ENCODE results near the gene TXN.

Gene TXN

DNA sequence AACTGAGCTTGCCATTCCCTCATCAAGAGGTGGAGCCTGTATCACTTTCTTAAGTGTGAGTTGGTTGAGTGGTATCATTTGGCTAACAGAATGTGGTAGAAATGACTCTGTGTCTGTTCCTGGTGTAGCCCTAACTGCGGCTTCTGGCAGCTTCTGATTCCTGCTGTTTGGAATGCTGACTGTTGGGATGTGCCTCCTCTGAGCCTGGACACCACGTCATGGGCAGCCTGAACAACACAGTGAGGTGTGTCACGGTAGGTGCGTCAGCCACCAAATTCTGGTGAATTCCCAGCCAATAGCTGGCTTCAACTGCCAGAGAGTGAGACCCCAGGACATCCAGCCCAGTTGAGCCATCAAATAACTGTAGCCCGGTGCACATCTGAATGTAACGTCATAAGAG, 42.2 kb downstream of the TXN start:
- in situ Hi-C loops (cut with MboI; ENCODE audit: low sequenced_read_pairs): loop anchor here (25.0 kb wide), 1 partner anchor 627 kb away; no protein-coding TSS in a partner anchor

DNA sequence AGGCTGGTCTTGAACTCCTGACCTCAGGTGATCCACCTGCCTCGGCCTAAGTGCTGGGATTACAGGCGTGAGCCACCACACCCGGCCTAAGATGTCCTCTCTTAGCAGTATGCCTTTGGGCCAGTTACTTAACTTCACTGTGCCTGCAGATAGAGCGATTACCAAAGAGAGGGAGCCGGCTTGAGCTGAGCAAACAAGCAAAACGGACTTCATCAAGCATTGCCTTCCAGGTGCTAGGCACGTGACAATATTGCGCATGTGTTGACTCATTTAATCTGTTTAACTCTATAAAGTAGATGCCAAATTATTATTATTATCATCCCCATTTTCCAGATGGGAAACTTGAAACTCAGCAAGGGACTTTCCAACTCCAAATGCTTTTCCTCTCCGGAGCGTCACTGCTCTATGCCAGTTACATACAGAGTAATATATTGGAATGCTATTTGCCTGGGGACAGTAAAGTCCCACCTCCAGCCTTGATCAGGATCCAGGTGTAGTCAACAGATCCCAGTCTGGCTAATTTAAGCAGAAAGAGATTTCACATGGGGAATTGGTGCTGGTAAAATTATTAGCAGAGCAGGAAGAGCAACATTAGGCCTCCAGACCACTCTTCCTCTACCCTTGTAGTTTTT, 42.8 kb downstream of the TXN start:
- in situ Hi-C loops (cut with MboI; ENCODE audit: low sequenced_read_pairs): loop anchor here (25.0 kb wide), 1 partner anchor 626 kb away; no protein-coding TSS in a partner anchor

DNA sequence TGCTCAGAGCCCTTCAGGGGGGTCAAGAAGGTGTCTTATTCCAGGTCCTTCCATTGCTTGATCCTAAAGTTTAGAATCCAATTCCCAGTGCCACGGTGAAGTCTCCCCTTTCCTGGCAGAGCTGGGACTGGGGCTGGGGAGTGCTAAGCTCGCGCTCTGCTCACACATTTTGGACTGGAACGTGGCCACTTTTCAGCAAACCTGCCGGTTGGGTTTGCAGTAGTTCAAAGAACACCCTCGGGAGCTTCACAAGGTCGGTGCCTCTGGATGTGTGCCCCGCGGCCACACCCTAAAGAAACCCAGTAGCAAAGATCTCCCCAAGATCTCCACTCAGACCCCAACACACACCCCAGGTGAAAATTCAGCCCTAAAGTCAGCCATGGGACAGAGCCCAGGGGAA, 48.3 kb downstream of the TXN start, which contains the start of gene C9orf152:
Gene C9orf152, minus strand, starts transcription at position 129 of the 400 bp plus-strand sequence. CDS start 580 bp downstream, outside the sequence.
- in situ Hi-C loops (cut with MboI; ENCODE audit: low sequenced_read_pairs): loop anchor here (25.0 kb wide), 1 partner anchor 621 kb away; no protein-coding TSS in a partner anchor

DNA sequence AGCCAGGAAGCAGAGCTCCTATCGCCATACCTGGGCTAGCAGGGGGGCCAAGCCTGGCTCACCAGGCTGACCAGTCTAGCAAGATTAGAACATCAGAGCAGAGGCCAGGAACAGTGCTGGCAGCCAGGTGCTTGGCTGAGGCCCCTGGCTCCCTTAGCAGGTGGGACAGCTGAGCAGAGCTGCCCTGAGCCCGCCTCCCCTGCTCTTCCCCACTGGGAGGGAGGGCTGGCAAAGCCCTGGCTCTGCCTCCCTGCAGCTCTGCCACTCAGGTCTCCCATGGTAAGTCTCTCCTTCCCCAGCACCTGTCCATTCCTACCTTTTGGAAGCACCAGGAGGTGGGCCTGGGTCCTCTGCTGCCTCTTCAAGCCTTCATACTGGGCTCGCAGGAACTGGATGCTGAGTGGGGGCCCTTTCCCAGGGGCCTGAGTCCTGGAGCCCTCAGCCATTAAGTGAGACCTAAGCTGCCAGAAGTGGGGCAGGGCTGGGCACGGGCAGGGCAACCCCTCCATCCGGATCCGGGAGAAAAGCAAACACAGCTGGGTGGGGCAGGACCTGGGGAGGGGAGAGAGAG, 49.2 kb downstream of the TXN start:
- in situ Hi-C loops (cut with MboI; ENCODE audit: low sequenced_read_pairs): loop anchor here (25.0 kb wide), 1 partner anchor 620 kb away; no protein-coding TSS in a partner anchor

DNA sequence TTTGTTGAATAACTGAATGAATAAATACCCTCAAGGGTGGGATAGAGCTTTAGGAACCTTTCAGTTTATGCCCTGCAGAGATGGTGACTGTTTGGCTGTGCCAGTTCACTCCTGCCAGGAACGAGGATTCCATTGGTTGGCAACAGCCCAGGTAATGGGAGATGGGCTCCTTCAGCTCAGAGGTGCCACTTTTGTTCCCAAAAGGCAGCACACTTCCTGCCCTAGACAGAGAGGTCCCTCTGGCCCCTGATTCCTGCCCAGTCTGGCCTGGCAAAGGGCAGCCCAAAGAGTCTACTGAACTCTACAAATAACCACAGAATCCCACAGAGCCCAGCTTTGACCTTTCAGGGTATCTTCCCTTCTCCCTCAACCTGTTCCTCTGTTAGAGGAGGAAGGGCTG, 49.9 kb downstream of the TXN start:
- in situ Hi-C loops (cut with MboI; ENCODE audit: low sequenced_read_pairs): loop anchor here (25.0 kb wide), 1 partner anchor 619 kb away; no protein-coding TSS in a partner anchor

DNA sequence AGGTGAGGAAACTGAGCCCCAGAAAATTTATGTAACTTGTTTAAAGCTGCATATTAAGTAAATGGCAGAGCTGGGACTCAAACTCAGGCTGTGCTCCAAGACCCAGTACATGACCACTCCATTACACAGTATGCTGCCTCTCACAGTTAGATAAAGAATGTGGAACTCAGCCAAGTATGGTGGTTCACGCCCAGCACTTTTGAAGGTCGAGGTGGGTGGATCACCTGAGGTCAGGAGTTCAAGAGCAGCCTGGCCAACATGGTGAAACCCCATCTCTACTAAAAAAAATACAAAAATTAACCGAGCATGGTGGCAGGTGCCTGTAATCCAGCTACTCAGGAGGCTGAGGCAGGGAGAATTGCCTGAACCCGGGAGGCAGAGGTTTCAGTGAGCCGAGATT, 50.7 kb downstream of the TXN start:
- in situ Hi-C loops (cut with MboI; ENCODE audit: low sequenced_read_pairs): loop anchor here (25.0 kb wide), 1 partner anchor 618 kb away; no protein-coding TSS in a partner anchor

DNA sequence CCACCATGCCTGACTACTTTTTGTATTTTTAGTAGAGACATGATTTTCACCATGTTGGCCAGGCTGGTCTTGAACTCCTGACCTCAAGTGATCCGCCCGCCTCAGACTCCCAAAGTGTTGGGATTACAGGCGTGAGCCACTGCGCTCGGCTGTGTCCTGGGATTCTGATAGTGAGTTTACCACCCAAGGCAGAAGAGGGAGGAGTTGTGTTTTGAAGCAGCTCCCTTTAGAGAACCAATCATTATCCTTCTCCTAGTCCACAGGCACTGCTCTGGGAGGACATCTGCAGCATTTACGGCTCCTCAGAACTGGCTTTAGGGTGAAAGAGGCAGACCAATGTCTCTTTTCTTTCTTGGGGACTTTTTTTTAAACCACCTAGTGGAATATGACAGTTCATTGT, 54.1 kb downstream of the TXN start:
- in situ Hi-C loops (cut with MboI; ENCODE audit: low sequenced_read_pairs): loop anchor here (25.0 kb wide), 1 partner anchor 615 kb away; no protein-coding TSS in a partner anchor

DNA sequence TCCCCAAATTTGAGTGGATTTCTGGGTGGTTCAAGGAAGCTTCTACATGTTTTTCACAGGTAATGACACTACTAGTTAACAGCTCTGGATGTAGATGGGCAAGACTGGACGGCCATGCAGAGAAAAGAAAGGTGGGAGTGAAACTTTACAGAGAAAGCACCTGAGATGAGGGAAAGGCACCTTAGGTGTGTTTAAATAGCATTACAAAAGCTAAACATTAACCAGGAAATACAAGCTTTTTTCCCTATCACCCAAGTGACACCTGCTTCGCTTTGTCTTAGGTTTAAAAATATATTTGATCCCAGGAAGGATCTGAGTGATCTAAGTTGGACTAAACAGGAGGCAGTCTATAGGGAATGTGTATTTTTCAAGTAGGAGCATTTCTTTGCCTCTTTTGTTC, 56.7 kb downstream of the TXN start:
- in situ Hi-C loops (cut with MboI; ENCODE audit: low sequenced_read_pairs): loop anchor here (25.0 kb wide), 2 partner anchors 413 to 612 kb away; no protein-coding TSS in a partner anchor

DNA sequence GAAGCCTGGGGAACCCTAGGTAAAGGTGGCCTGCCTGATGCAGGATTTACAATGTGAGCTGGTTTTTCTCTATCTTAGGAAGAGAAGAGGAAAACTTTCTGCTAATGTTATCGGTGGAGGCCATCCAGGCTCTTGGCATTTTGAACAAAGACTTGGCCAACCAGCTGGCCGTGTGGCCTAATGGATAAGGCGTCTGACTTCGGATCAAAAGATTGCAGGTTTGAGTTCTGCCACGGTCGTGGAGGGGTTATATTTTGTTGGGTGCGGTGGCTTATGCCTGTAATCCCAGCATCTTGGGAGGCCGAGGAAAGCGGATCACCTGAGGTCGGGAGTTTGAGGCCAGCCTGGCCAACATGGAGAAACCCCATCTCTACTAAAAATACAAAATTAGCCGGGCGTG, 58.0 kb downstream of the TXN start:
- in situ Hi-C loops (cut with MboI; ENCODE audit: low sequenced_read_pairs): loop anchor here (25.0 kb wide), 1 partner anchor 414 kb away; no protein-coding TSS in a partner anchor

DNA sequence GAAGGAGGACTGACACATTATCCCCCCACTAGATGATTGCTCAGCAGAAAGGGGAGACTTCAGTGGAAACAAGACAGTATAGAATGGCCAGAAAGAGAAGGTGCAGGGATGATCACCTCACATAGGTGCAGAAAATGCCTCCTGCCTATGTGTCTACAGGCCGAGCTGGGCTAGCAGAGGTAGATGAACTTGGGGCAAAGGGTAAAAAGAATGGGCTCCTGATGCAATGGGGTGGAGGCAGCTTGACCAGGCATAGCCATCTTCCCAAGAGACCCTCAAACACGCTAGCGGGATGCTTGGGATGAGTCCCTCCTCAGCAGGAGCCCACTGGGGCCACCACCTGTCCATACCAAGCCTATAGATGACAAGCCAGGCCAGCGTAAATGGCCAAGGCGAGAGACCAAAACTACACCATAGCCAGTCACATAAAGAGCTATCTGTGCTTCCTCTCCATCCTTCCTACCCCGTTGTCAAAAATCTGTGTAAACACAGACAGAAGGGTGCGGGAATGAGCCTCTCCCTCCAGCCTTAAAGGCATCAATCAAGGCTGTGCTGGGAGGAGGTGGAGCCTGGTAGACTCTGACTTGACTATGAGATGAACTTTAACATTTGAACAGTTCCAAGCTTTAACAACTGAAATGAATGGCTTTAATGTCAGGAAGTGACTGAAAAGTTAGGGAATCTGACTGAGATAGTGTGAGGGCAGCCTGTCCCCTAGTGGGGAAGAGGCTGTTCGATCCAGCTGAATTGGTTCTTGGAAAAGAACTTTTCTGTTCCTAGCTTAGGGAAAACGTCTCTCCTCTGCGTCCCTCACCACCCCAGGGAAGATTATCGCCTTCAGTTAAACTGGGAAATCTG, 58.7 kb downstream of the TXN start:
- in situ Hi-C loops (cut with MboI; ENCODE audit: low sequenced_read_pairs): loop anchor here (25.0 kb wide), 1 partner anchor 415 kb away; no protein-coding TSS in a partner anchor

DNA sequence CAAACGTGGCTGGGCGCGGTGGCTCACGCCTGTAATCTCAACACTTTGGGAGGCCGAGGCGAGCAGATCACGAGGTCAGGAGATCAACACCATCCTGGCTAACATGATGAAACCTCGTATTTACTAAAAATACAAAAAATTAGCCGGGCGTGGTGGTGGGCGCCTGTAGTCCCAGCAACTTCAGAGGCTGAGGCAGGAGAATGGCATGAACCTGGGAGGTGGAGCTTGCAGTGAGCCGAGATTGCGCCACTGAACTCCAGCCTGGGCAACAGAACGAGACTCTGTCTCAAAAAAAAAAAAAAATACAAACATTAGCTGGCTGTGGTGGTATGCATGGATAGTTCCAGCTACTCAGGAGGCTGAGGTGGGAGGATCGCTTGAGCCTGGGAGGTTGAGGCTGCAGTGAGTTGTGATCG, 60.2 kb downstream of the TXN start:
- in situ Hi-C loops (cut with MboI; ENCODE audit: low sequenced_read_pairs): loop anchor here (25.0 kb wide), 1 partner anchor 416 kb away; no protein-coding TSS in a partner anchor

Measured in HL-60/S4 (cell line).